OCI-LY1 (cell line): Measurements from ENCODE around the gene PPP1R14B.

Source experiments
- EZH2 ChIP-seq: fragments of 200-600 bp; sonication (generic), shearing (Covaris generic); IDR thresholded peaks from 2 replicates; pipeline ENCODE4 v1.8.0; 2017; ENCODE audit warnings: borderline replicate concordance, mixed run types, mild to moderate bottlenecking, antibody characterized with exemption, low read length, moderate library complexity, mixed read lengths
- TF ChIP-seq, protein P1 (sequence below): fragments of 200-600 bp; sonication (generic), shearing (Covaris generic); IDR thresholded peaks from 2 replicates; pipeline ENCODE4 v1.5.1; 2017; ENCODE audit warnings: mild to moderate bottlenecking, antibody characterized with exemption, low read length, moderate library complexity, mixed read lengths

DNA sequence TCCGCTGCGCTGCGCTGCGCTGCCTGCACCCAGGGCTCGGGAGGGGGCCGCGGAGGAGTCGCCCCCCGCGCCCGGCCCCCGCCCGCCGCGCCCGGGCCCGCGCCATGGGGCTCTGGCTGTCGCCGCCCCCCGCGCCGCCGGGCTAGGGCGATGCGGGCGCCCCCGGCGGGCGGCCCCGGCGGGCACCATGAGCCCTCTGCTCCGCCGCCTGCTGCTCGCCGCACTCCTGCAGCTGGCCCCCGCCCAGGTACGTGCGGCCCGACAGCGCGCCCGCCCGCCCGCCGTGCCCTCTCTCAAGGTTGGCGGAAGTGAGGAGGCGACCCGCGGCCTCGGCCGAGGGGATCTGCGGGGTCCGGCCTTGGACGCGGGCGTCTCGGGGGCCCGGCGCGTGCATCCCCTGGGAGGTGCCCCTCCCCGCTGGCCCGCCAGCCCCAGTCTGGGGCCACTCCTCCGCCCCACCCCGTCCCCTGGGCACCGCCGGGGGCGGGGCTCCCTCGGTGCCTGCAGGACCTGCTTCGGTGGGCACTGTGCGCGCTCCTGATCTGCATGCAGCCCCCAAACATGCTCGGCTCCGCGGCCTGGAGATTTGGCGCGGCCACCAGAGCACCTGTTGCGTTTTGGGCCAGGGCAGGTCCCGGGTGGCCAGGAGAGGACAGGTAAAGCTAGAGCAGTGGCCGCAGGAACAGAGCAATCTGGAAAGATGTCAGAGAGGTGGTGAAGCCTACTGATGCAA, 11.9 kb downstream of the PPP1R14B start:
- TF ChIP-seq, protein P1, sequence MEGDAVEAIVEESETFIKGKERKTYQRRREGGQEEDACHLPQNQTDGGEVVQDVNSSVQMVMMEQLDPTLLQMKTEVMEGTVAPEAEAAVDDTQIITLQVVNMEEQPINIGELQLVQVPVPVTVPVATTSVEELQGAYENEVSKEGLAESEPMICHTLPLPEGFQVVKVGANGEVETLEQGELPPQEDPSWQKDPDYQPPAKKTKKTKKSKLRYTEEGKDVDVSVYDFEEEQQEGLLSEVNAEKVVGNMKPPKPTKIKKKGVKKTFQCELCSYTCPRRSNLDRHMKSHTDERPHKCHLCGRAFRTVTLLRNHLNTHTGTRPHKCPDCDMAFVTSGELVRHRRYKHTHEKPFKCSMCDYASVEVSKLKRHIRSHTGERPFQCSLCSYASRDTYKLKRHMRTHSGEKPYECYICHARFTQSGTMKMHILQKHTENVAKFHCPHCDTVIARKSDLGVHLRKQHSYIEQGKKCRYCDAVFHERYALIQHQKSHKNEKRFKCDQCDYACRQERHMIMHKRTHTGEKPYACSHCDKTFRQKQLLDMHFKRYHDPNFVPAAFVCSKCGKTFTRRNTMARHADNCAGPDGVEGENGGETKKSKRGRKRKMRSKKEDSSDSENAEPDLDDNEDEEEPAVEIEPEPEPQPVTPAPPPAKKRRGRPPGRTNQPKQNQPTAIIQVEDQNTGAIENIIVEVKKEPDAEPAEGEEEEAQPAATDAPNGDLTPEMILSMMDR, result no peak
- TF ChIP-seq EZH2, result no peak
